ENCODE data around the gene CFP.
"Not testable (repeated sequence)": the region's sequence is repeated elsewhere in the genome, so short reads cannot be mapped to it uniquely, and the experiment has no call there.

Gene CFP

GRCh38 chrX:47629419-47630200 is at the start of gene CFP:
TSS of gene CFP (minus strand) at chrX:47629930. CDS start at chrX:47629844, 86 bp downstream.
- DNase-seq, result no peak

- DNase-seq, result not testable (repeated sequence)
Observed at GRCh38 chrX:47675959-47676859, 46.5 kb upstream of the CFP start.

DNA sequence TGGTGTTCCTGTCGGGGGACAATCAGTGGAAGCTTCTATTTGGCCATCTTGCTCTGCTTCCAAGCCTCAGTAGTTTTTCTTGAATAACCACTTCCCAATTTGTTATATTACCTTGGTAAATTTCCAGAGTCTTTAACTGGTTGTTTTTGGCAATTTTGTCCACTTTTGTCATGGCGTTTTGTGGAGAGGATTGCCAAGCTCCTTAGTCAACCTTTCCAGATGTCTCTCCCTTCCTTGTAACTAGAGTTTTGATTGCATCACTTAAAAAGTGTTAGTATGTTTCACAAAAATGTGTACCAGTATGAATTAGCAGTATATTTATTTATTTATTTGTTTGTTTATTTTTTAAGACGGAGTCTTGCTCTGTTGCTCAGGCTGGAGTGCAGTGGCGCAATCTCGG is 45.0 kb upstream of the CFP start:
- DNase-seq, result no peak

DNA sequence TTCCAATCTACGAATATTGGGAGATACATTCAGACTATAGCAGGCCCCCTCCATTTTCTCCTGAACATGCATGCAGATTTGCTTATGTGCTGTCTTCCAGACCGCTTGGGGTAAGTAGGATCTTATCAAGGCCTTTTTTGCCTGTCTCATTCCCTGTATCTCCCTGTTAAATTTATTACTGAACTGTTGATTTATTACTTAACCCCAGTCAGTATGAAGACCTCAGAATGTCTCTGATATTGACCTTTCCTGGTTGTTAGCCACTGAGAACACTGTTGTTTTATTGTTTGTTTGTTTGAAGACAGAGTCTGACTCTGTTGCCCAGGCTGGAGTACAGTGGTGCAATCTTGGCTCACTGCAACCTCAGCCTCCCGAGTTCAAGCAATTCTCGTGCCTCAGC is 36.1 kb upstream of the CFP start:
- not testable (repeated sequence) for DNase-seq

GRCh38 chrX:47664737-47665136 is 35.0 kb upstream of the CFP start:
- no peak for DNase-seq

DNA sequence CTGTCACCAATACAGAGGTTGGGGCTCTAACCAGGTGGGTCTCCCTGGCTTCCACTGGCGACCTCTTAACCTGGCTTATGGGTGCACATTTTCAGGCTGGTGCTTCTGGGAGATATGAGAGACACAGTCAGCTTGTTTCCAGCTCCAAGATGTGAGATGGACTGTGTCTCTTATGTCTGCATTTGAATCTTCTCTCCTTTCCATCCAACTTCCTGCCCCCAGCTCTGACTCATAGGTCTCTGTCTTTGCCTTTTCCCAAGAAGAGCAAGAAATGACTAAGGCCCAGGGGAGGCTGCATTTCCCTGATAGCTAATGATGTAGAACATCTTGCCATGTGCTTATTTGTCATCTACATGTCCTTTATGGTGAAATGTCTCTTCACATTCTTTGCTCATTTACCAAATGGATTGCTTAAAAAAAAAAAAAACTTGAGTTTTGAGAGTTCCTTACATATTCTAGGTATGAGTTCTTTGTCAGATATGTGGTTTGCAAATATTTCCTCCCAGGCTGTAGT is 32.5 kb upstream of the CFP start:
- DNase-seq, result no peak

DNA sequence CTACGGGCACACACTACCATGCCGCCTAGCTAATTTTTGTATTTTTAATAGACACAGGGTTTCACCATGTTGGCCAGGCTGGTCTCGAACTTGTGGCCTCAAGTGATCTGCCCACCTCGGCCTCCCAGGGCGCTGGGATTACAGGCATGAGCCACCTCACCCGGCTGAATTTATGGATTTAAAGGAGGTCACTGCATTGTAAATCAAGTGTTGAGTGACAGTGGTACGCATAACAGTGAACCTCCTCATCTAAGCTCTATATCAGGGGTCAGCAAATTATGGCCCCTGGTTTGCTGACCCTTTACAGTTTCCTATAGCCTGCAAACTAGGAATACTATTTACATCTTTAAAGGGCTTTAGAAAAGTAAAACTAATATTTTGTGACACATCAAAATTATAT is 31.8 kb upstream of the CFP start:
- DNase-seq, result no peak

DNA sequence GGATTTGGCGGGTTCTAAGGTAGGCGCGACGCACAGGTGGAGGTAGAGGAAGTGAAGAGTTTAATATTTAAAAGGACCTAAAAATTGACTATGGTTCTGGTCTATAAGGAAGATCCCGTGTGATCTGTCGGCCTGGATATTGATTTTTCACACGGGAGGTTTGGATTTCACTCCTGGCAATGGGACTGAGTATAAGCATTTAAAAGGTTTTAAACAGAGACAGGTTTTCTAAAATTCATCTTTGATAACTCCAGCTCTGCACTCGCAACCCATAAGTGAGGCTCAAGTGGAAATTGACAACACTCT is 29.6 kb upstream of the CFP start:
- no peak for DNase-seq

DNA sequence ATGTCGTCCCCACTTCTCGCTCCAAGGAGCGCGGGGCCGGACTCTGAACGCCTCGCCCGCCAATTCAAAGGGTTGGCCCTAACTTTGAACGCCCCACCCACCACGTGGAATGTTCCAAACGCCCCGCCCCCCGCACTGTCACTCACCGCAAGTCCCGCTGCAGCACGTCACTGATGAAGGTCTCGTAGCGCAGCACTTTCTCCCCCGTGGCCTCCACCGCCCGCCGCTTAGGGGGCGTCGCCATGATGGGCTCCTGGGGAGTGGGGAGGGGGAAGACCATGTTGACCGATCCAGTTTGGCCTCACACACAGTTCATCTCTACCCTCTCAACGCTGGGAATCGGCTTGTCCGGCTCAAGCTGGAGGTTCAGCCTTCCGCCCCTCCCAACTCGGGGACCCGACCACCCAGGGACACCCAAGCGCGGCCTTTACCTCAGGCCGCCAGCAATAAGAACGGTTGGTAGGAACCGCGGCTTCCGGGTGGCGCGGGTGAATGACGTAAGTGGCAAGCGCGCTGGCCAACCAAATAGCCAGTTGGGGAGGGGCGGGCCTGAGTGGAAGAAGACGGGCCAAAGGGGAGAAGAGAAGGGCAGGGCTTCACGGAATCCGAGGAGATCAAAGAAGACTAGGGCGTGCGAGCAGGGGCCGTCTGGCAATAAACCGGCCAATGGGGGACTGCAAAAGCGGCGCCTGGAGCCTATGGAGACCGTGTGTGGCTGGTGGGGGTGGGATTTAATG is 29.1 kb upstream of the CFP start, which contains the start of gene UXT:
TSS of gene UXT (minus strand) at position 497 of the 737 bp plus-strand sequence. CDS start at position 244, 253 bp downstream.
- DNase-seq, result peak; percentile 96

DNA sequence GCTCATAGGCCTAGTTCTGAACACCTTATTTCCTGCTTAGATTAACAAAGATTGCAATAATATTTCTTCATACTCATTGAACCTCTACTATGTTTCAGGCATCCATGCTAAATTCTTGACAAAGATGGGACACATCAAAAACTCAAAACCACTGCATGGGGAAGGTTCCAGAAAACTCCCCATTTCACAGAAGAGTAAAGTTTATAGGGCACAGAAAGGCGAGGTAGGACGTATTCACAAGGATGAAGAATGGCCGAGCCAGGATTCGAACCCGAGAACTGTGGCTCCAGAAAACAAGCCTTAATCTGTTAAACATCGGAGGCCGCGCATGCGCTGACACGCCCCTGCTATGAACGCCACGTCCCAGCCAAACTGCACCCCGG is 28.6 kb upstream of the CFP start:
- no peak for DNase-seq

DNA sequence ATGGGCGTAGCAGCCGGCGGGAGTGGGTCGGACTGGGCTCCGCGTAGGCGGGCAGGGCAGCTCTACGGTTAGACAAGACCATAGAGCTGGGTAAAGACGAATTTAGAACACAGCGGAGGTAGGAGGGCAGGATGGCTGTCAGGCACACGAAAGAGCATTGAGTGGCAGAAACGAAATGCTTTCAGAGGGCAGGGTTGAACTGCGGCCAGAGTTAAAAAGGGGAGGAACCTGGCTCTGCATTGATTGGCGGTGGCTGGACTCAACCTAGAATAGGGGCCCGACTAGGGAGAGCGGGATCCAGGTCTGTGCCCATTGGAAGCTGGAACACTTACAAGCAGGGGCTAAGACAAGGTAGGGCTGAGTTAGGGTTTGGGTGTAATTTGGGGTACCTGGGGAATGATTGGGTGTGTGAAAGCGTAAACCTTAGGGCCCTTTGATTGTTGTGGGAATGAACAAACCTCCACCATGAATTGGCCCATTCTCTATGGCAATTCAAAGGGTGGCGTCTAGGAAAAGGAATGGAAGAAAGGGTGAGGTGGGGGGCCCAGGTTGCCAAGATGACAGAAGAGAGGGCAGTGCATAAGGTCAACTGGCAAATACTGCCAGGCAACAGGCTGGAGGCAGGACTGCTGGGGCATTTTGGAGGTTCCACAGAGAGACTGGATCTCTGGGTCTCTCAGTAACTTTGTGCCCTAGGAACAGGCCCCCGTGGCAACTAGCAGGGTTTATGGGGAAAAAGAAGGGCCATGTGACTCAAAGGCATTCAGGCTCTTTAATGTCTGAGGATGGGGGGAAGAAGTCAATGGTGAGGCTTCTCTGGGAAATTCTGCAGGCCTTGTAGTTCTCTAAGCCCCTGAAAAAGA is 21.5 kb upstream of the CFP start:
- DNase-seq, result no peak

GRCh38 chrX:47650164-47651042 is 20.7 kb upstream of the CFP start, which contains the start of gene ELK1:
TSS of gene ELK1 (minus strand) at chrX:47650563. CDS start at chrX:47641441, 9,122 bp downstream.
- DNase-seq, result peak; percentile 92

- DNase-seq, result no peak
Observed at GRCh38 chrX:47649781-47650163, 20.0 kb upstream of the CFP start.

- DNase-seq, result no peak
Observed at GRCh38 chrX:47649271-47649670, 19.5 kb upstream of the CFP start.

DNA sequence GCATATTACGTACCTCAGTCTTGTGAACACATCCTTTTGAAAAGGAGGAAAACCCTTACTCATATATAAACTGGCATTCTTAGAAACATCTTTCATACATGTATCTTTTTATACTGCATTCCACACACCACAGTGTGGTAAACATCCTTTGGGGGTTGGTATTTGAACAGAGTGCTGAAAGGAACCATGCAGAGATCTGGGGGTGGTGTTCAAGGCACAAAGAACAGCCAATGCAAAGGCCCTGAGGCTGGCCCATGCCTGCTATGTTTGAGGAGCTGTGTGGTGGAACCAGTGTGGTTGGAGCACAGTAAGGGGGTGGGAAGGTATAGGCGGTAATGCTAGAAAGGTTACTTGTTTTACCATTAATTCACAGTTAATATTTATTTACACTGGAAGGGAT is 18.6 kb upstream of the CFP start:
- DNase-seq, result no peak

GRCh38 chrX:47646636-47647035 is 16.9 kb upstream of the CFP start:
- DNase-seq, result no peak

- DNase-seq, result no peak
Observed at GRCh38 chrX:47645530-47645929, 15.8 kb upstream of the CFP start.

GRCh38 chrX:47644557-47645091 is 14.9 kb upstream of the CFP start:
- no peak for DNase-seq

- no peak for DNase-seq
Observed at GRCh38 chrX:47643926-47644325, 14.2 kb upstream of the CFP start.

GRCh38 chrX:47638816-47639215 is 9.1 kb upstream of the CFP start:
- no peak for DNase-seq
